ENCODE results near the gene NPHP1. TPM values are rescaled to one million over a fixed set of nuclear protein-coding genes. Genes with fewer than 3 reads are reported as not detected.
"Not testable (repeated sequence)": the region's sequence is repeated elsewhere in the genome, so short reads cannot be mapped to it uniquely, and the experiment has no call there.

The NPHP1 gene
- total RNA-seq, 1 experiment from 2014 or later, result 1.9 TPM

DNA sequence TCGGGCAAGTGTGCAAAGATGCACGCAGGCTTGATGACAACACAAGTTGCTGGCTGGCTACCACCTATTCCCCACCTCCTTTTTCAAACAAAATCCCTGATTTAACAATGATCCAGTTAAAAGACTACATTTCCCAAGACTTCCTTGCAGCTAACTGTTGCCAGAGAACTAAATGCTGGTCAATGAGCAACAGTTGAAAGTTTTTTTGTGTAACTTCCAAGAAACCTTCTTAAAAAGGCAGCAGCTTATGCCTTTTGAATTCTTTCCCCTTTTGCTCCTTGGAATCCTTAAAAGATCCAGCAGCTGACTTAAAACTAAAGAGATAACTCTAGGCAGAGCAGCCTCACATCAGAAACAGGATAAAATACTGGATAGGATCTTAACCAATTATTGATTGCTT lies 38.5 kb downstream of the NPHP1 start:
- no peak for DNase-seq
- Histone ChIP-seq H3K36me3 (replicated peaks; ENCODE audit: control insufficient read depth, insufficient read depth, low read length) (no peaks in the 10 kb centered on the region), H3K27me3 (ENCODE audit: control insufficient read depth, insufficient read depth, low read length) (no peaks in the 10 kb centered on the region), H3K4me3 (ENCODE audit: insufficient read depth, low read depth, low read length) (no peak overlapping the region)

DNA sequence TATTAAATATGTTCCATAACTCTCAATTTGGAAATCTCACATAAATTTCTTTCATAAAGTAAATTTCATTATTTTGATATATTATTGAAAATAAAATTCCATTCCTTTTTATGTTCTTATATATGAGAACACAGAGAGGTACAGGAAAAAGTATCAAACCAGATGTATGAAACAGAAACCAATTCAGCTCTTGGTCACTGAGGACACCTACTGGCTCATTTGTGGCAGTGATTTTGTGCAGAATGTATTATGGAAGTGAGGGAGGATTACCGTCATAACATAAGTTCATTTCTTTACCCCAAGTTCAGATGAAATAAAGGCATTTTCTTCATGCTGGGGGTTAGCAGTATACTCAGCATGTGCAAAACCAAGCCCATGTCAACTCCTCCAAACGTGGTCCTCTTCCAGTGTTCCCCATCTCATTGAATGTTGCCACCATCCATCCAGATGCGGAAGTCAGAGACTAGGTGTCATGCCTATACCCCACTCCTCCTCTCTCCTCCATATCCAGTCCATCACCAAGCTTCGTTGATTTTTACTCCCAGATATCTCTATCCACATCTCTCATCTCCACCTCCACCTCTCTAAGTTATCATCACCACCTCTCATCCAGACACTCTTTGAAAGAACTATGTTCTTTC lies 47.5 kb downstream of the NPHP1 start:
- DNase-seq, result peak; percentile 16
- Histone ChIP-seq H3K36me3 (replicated peaks; ENCODE audit: control insufficient read depth, insufficient read depth, low read length) (no peaks in the 10 kb centered on the region), H3K27me3 (ENCODE audit: control insufficient read depth, insufficient read depth, low read length) (no peaks in the 10 kb centered on the region), H3K4me3 (ENCODE audit: insufficient read depth, low read depth, low read length) (no peak overlapping the region)

DNA sequence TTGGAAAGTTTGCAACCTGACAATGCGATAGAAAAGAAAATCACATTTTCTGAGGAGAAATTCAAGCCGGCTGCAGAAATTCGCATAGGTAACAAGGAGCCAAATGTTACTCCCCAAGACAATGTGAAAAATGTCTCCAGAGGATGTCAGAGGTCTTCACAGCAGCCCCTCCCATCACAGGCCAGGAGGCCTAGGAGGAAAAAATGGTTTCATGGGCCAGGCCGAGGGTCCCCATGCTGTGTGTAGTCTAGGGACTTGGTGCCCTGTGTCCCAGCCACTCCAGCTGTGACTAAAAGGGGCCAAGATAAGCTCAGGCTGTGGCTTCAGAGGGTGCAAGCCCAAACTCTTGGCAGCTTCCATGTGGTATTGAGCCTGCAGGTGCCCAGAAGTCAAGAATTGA lies 50.0 kb downstream of the NPHP1 start:
- not testable (repeated sequence) for DNase-seq; H3K4me3 ChIP-seq (ENCODE audit: insufficient read depth, low read depth, low read length); H3K27me3 ChIP-seq (ENCODE audit: control insufficient read depth, insufficient read depth, low read length); H3K36me3 ChIP-seq (replicated peaks; ENCODE audit: control insufficient read depth, insufficient read depth, low read length)

DNA sequence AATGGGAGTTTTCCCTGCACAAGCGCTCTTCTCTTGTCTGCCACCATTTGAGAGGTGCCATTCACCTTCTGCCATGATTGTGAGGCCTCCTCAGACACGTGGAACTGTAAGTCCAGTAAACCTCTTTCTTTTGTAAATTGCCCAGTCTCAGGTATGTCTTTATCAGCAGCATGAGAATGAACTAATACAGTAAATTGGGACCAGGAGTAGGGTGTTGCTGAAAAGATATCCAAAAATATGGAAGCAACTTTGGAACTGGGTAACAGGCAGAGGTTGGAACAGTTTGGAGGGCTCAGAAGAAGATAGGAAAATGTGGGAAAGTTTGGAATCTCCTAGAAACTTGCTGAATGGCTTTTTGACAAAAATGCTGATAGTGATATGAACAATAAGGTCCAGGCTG lies 50.6 kb downstream of the NPHP1 start:
- not testable (repeated sequence) for H3K36me3 ChIP-seq (replicated peaks; ENCODE audit: control insufficient read depth, insufficient read depth, low read length); H3K4me3 ChIP-seq (ENCODE audit: insufficient read depth, low read depth, low read length); H3K27me3 ChIP-seq (ENCODE audit: control insufficient read depth, insufficient read depth, low read length); DNase-seq

- Histone ChIP-seq H3K27me3 (ENCODE audit: control insufficient read depth, insufficient read depth, low read length) (no peaks in the 10 kb centered on the region), H3K4me3 (ENCODE audit: insufficient read depth, low read depth, low read length) (no peak overlapping the region), H3K36me3 (replicated peaks; ENCODE audit: control insufficient read depth, insufficient read depth, low read length) (no peaks in the 10 kb centered on the region)
- no peak for DNase-seq
These were observed 51.4 kb downstream of the NPHP1 start for GRCh38 chr2:110153416-110153815.

DNA sequence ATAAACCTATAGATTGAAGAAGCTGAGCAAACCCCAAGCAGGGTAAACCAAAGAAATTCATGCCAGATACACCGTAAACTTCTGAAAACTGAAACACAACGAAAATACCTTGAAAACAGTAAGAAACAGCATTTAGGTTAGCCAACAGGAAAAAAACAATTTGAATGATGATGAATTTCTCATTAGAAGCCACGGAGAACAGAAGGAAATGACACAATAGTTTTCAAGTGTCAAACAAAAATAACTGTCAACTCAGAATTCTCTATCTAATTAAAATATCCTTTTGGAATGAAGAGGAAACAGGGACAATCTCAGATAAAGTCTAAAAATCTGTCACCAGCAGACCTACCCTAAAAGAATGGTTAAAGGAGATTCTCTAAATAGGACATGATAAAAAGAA lies 51.9 kb downstream of the NPHP1 start:
- H3K36me3 ChIP-seq (replicated peaks; ENCODE audit: control insufficient read depth, insufficient read depth, low read length), result no peaks in the 10 kb centered on the region
- H3K4me3 ChIP-seq (ENCODE audit: insufficient read depth, low read depth, low read length), result no peak overlapping the region
- no peak for DNase-seq
- no peaks in the 10 kb centered on the region for H3K27me3 ChIP-seq (ENCODE audit: control insufficient read depth, insufficient read depth, low read length)

DNA sequence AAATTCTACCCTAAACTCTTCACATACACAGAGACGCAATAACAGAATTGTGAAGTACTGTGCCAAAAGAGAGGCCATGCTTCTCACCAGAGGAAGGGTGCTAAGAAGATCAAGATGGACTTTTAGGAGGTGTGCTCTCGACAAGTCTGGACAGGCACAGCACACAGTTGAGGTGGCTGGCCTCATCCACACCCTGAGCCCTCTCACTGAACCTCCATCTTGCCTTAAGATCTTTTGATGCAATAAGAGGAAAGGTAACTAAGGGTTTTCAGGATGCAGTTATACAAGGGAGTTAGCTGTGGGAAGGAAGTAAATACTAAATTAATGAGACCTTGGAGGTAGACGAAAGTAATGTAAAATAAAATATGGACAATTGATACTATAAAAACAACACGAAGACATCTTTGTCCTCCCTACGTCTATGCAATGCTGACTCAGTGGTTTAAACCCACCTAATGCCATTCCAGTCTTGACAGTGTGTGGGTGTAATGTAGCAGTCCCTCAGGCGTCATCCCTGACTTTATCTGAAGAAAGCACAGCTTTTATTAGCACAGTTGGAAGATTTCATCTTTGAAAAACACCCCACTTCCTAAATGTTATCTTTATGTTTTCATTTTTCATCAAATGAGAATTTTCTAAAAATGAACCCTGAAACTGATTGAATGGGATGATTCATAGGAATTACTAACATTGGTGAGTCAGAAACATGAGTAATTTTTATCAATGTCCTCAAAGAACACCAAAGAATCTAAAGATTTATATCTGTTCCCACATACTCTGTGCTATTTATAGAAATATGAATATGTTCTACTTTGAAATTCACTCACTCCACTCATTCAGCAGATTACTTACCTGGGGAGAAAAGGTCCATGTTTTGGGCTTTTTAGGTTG lies 55.2 kb downstream of the NPHP1 start:
- no peaks in the 10 kb centered on the region for H3K27me3 ChIP-seq (ENCODE audit: control insufficient read depth, insufficient read depth, low read length)
- H3K36me3 ChIP-seq (replicated peaks; ENCODE audit: control insufficient read depth, insufficient read depth, low read length), result no peaks in the 10 kb centered on the region
- H3K4me3 ChIP-seq (ENCODE audit: insufficient read depth, low read depth, low read length), result no peak overlapping the region
- DNase-seq, result no peak

DNA sequence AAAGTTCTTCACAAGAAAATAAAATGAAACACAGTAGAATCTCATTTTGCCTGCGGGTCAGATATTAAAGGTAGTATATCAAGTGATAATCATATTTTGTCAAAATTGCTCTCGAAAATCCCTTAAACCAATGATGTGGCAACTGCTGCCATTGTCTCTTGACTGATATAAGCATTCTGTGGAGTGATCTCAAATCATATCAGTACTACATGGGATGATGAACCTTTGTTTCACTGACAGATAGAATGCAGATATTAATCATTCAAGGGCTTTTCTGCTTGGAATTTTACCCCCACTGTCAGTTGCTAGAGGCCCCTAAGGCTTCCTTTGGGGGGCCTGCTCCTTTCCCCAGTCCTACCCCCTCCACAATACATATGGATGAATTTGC lies 57.9 kb downstream of the NPHP1 start:
- DNase-seq, result no peak
- Histone ChIP-seq H3K27me3 (ENCODE audit: control insufficient read depth, insufficient read depth, low read length) (no peaks in the 10 kb centered on the region), H3K4me3 (ENCODE audit: insufficient read depth, low read depth, low read length) (no peak overlapping the region), H3K36me3 (replicated peaks; ENCODE audit: control insufficient read depth, insufficient read depth, low read length) (no peaks in the 10 kb centered on the region)

DNA sequence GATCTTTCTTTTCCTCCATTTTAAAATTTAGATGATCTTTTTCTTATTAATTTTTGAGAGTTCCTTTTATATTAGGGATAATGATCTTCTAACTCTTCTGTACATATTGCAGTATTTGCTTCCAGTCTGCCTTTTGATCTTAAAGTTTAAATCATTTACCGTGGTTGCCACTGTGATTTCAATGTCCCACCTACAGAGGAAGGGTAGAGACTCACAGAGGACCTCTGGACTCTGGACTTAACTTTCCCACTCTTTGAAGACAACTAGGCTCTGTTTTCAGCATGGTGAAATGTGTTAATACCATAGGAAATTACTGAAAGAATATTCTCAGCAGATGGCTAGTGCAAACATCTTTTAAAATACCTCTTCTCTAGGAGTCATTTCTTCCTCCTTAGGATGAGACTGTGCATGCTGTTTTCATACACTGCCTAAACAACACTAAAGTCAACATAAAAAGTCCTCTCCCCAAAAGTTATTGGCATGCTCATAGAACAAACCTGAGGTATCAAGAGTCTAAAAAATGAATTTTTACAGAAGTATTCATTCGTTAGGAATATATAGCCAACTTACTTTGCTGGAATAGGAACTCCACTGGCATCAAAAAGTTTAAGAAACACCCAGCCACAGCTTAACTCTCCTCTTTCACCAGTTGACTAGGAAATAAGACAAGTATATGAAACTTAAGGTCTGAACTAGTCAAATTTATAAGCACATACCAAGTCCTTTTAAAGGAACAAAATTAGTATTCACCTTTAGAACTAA lies 58.4 kb downstream of the NPHP1 start:
- no peak overlapping the region for H3K4me3 ChIP-seq (ENCODE audit: insufficient read depth, low read depth, low read length)
- no peaks in the 10 kb centered on the region for H3K36me3 ChIP-seq (replicated peaks; ENCODE audit: control insufficient read depth, insufficient read depth, low read length)
- H3K27me3 ChIP-seq (ENCODE audit: control insufficient read depth, insufficient read depth, low read length), result no peaks in the 10 kb centered on the region
- no peak for DNase-seq

GRCh38 chr2:110143982-110144381 lies 60.8 kb downstream of the NPHP1 start:
- Histone ChIP-seq H3K4me3 (ENCODE audit: insufficient read depth, low read depth, low read length) (no peak overlapping the region), H3K27me3 (ENCODE audit: control insufficient read depth, insufficient read depth, low read length) (no peaks in the 10 kb centered on the region), H3K36me3 (replicated peaks; ENCODE audit: control insufficient read depth, insufficient read depth, low read length) (no peaks in the 10 kb centered on the region)
- DNase-seq, result no peak

DNA sequence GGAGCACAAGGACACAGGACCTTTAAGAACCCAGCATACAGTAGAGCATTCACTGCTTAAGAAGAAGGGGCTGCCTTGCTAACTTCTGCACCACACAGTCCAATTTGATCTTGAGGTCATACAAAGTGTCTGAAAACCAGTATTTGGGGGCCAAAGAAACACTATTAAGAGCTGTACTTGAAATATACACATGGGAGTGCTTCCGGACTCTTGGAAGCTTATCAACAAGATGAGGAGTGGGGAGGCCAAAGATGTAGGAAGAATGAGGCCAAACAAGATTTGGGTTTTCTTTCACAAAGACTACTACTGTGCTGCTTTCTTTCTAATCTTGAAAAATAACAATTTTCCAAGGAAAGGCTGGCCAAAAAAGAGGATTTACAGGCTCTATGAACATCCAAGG lies 64.4 kb downstream of the NPHP1 start:
- no peak overlapping the region for H3K4me3 ChIP-seq (ENCODE audit: insufficient read depth, low read depth, low read length)
- no peaks in the 10 kb centered on the region for H3K27me3 ChIP-seq (ENCODE audit: control insufficient read depth, insufficient read depth, low read length)
- no peak for DNase-seq
- H3K36me3 ChIP-seq (replicated peaks; ENCODE audit: control insufficient read depth, insufficient read depth, low read length), result no peaks in the 10 kb centered on the region

GRCh38 chr2:110134025-110134424 lies 70.8 kb downstream of the NPHP1 start:
- Histone ChIP-seq H3K27me3 (ENCODE audit: control insufficient read depth, insufficient read depth, low read length) (no peaks in the 10 kb centered on the region), H3K4me3 (ENCODE audit: insufficient read depth, low read depth, low read length) (no peak overlapping the region), H3K36me3 (replicated peaks; ENCODE audit: control insufficient read depth, insufficient read depth, low read length) (no peaks in the 10 kb centered on the region)
- no peak for DNase-seq

DNA sequence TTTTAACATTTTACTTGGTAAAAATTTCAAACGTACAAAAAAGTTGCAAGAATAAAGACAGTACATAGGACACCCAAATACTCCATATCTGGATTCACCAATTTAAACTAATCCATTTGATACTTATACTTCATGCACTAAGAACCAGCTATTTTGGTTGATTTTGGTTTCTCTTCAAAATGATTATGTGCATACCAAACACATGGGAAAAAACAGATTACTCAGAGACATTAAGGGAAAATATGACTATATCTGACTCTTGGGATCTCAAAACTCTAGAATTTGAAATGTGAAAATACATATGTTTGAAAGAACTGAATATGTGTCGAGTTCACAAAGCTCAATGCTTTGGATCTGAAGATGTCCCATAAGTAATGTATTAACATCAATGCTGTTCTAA lies 73.6 kb downstream of the NPHP1 start:
- Histone ChIP-seq H3K4me3 (ENCODE audit: insufficient read depth, low read depth, low read length) (no peak overlapping the region), H3K27me3 (ENCODE audit: control insufficient read depth, insufficient read depth, low read length) (no peaks in the 10 kb centered on the region), H3K36me3 (replicated peaks; ENCODE audit: control insufficient read depth, insufficient read depth, low read length) (no peaks in the 10 kb centered on the region)
- no peak for DNase-seq

GRCh38 chr2:110130757-110131156 lies 74.1 kb downstream of the NPHP1 start:
- H3K27me3 ChIP-seq (ENCODE audit: control insufficient read depth, insufficient read depth, low read length), result no peaks in the 10 kb centered on the region
- DNase-seq, result no peak
- no peak overlapping the region for H3K4me3 ChIP-seq (ENCODE audit: insufficient read depth, low read depth, low read length)
- H3K36me3 ChIP-seq (replicated peaks; ENCODE audit: control insufficient read depth, insufficient read depth, low read length), result no peaks in the 10 kb centered on the region

GRCh38 chr2:110126906-110127305 lies 77.9 kb downstream of the NPHP1 start:
- Histone ChIP-seq H3K4me3 (ENCODE audit: insufficient read depth, low read depth, low read length) (no peak overlapping the region), H3K36me3 (replicated peaks; ENCODE audit: control insufficient read depth, insufficient read depth, low read length) (no peaks in the 10 kb centered on the region), H3K27me3 (ENCODE audit: control insufficient read depth, insufficient read depth, low read length) (no peaks in the 10 kb centered on the region)
- DNase-seq, result no peak

Measured in H7 (cell line).